ENCODE measurements around the gene MYBBP1A.

Gene MYBBP1A

DNA sequence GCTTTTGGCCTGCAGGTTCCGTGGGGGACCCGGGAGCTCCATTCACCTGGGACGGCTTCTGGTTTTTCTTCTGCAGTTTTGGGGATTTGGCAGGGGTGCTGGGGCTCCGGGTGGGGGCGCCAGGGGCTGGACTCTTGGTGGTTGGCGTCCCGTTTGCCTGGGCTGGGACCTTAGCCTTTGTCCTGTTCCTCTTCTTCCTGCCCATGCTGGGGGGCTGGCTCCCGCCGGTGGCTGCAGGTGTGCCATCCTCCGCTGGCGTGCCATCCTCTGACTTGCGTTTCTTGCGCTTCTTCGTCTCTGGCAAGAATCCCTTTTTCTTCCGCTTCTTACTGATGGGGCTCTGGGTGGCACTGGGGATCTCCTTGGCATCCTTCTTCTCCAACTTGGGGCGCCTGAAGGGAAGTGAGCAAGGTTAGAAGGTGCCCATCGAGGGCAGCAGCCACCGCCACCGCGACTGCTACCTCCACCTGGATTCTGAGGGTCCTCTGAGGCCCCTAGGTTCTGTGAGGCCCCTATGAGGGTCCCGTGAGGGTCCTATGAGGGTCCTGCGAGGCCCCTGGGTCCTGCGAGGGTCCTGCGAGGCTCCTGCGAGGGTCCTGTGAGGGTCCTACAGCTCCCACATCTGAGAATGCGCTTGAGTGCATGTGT is 15.5 kb downstream of the MYBBP1A start:
- Histone ChIP-seq H3K9me3 (ENCODE audit: low read length) (no peaks in the 10 kb centered on the region), H2AFZ (ENCODE audit: low read depth, low read length) (no peak overlapping the region), H3K36me3 (ENCODE audit: insufficient read depth, low read length) (peaks cover 45% of the 10 kb centered on the region), H3K27me3 (ENCODE audit: insufficient read depth, low read length) (no peaks in the 10 kb centered on the region), H3K4me1 (ENCODE audit: insufficient read depth, low read length) (no peaks in the 10 kb centered on the region), H3K4me3 (ENCODE audit: low read length) (no peak overlapping the region)

DNA sequence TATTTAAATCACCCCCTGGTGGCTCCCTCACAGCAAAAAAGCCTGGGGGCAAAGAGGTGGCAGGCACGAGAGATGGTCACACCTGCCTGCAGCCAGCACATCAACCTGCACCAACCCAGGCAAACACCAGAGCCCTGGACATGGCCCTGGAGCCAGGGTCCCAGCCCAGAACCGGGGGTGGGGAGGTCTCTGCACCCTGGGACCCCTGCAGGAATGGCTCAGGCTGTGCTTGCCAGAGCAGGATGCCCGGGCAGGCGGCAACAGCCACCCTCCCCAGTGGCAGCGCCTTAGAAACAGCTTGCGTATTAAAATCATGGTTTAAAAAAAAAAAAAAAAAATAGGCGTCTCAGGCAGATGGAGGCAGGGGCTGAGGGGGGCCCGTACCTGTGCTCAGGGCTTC is 16.2 kb downstream of the MYBBP1A start:
- Histone ChIP-seq H3K4me3 (ENCODE audit: low read length) (no peak overlapping the region), H3K27me3 (ENCODE audit: insufficient read depth, low read length) (no peaks in the 10 kb centered on the region), H3K4me1 (ENCODE audit: insufficient read depth, low read length) (peaks cover 6% of the 10 kb centered on the region), H2AFZ (ENCODE audit: low read depth, low read length) (no peak overlapping the region), H3K36me3 (ENCODE audit: insufficient read depth, low read length) (peaks cover 45% of the 10 kb centered on the region), H3K9me3 (ENCODE audit: low read length) (no peaks in the 10 kb centered on the region)

DNA sequence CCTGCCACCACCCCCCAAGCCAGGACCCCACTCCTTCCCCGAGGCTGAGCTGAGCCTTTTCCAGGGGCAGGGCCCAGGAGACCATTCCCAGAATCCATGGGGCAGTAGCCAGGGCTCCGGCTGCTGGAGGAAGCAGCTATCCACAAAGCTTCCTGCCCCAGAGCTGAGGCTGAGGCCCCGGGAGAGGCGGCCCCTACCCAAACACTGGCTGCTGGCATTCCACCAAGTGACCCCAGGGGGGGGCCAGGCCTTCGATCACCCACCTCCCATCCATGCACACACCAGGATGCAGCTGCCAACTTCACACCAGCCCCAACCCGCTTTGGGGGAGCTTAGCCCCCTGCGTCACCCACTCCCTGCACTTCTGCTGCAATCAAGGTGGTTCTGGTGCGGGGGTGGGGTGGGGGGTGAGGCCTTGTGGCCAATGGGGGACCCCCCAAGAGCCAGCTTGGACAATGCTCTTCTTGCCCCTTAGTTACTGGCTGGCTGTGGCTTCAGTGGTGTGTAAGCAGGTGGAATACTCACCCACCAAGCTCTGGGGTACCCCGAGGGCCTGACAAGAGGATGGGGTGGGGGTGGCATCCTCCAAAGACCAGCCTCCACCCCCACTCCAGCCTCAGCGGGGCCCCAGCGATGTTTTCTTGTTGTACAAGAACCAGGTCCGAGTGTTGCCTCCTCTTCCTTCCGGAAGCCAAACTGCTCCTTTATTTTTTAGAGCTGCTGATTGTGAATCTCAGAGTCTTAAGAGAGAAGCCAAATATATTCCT is 16.8 kb downstream of the MYBBP1A start:
- no peak overlapping the region for H2AFZ ChIP-seq (ENCODE audit: low read depth, low read length)
- peaks cover 42% of the 10 kb centered on the region for H3K36me3 ChIP-seq (ENCODE audit: insufficient read depth, low read length)
- no peaks in the 10 kb centered on the region for H3K9me3 ChIP-seq (ENCODE audit: low read length)
- H3K27me3 ChIP-seq (ENCODE audit: insufficient read depth, low read length), result no peaks in the 10 kb centered on the region
- H3K4me3 ChIP-seq (ENCODE audit: low read length), result no peak overlapping the region
- peaks cover 12% of the 10 kb centered on the region for H3K4me1 ChIP-seq (ENCODE audit: insufficient read depth, low read length)

DNA sequence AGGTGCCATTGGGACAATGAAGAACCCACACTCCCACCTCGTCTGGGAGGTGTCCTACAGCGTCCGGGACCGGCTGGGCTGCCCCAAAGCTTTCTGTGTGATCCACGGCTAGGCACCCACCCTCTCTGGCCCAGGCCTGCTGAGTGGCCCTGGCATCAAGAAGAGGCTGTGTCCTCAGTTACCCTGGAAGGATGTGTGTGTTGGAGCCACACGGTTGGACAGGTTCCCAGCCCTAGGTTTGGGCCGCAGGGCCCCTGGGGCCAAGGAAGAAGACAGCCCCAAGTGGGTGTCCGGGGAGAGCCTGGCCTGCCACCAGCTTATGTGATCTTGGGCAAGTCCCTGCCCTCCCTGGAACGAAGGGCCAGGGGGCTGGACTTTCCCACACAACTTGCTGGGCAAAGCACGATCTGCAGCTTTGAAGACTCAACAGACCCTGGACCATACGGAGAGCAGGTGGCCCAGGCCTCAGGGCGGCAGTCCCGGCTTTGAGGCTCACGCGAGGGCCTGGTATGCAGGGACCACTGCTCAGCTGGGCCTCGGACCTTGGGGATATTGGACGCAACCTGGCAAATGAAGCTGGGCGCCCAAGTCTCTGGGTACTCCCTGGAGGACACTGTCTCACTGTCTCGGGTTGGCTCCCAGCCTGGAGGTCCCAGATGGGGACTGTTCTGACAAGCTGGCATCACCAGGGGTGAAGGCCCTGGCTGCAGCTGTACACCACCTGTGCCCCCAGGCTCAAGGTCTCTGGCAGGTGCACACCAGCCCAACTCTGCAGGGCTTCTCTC is 17.5 kb downstream of the MYBBP1A start:
- peaks cover 37% of the 10 kb centered on the region for H3K36me3 ChIP-seq (ENCODE audit: insufficient read depth, low read length)
- H3K27me3 ChIP-seq (ENCODE audit: insufficient read depth, low read length), result no peaks in the 10 kb centered on the region
- H3K4me3 ChIP-seq (ENCODE audit: low read length), result no peak overlapping the region
- H3K4me1 ChIP-seq (ENCODE audit: insufficient read depth, low read length), result peaks cover 13% of the 10 kb centered on the region
- no peaks in the 10 kb centered on the region for H3K9me3 ChIP-seq (ENCODE audit: low read length)
- H2AFZ ChIP-seq (ENCODE audit: low read depth, low read length), result no peak overlapping the region

DNA sequence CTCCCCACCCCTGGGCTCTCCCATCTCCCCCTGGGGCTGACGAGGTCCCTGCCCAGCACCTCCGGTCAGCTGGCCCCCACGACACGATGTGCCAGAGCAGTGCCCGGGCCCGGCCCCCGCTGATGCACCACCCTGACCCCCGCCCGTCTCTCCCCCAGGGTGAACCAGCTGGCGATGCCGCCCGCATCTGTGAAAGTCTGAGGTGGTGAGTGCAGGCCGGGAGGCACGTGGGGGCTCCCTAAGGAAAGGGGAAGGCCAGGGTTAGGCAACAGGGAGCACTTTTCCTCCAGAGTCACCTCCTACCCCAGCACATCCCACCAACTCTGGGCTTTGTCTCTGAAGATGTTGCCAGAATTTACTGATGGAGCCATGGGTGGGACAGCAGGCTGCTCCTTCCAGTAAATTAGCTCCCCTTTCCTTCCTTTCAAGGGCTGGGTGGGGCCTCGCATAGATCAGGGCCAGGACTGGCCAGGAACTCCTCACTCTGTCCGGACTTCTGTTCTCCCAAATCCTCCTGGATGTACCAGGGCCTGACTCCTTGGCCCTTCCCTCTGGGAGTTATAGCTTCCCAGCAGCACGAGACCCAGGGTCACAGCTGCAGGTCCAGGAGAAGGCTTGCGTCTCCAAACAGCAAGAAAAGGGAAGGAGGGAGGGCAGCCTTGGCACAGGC is 18.3 kb downstream of the MYBBP1A start:
- H3K4me3 ChIP-seq (ENCODE audit: low read length), result no peak overlapping the region
- peaks cover 2% of the 10 kb centered on the region for H3K27me3 ChIP-seq (ENCODE audit: insufficient read depth, low read length)
- H3K4me1 ChIP-seq (ENCODE audit: insufficient read depth, low read length), result peaks cover 13% of the 10 kb centered on the region
- H2AFZ ChIP-seq (ENCODE audit: low read depth, low read length), result no peak overlapping the region
- peaks cover 30% of the 10 kb centered on the region for H3K36me3 ChIP-seq (ENCODE audit: insufficient read depth, low read length)
- no peaks in the 10 kb centered on the region for H3K9me3 ChIP-seq (ENCODE audit: low read length)

DNA sequence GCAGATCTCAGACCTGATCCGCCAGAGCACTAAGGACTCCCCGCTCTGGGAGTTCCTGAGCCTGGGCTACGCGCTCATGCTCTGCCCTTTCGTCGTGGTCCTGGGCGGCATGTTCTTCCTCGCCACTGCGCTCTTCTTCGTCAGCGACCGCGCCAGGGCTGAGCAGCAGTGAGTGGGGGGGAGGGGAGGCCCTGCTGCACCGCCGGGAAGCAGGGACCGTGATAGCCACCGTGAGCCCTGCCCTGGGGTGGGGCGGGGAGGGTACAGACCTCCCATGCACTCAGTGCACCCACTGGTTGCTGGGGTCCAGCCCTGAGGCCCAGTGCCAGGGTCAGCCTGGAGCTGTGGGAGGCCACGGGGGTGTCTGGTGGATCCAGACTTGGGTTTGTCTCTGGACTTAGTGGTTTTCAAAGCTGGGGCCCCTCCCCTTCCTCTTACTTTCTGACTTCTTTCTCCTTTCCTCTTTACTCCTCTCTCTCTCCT is 18.9 kb downstream of the MYBBP1A start:
- H3K9me3 ChIP-seq (ENCODE audit: low read length), result no peaks in the 10 kb centered on the region
- H3K27me3 ChIP-seq (ENCODE audit: insufficient read depth, low read length), result peaks cover 2% of the 10 kb centered on the region
- no peak overlapping the region for H3K4me3 ChIP-seq (ENCODE audit: low read length)
- H2AFZ ChIP-seq (ENCODE audit: low read depth, low read length), result no peak overlapping the region
- H3K4me1 ChIP-seq (ENCODE audit: insufficient read depth, low read length), result peaks cover 13% of the 10 kb centered on the region
- peaks cover 25% of the 10 kb centered on the region for H3K36me3 ChIP-seq (ENCODE audit: insufficient read depth, low read length)

DNA sequence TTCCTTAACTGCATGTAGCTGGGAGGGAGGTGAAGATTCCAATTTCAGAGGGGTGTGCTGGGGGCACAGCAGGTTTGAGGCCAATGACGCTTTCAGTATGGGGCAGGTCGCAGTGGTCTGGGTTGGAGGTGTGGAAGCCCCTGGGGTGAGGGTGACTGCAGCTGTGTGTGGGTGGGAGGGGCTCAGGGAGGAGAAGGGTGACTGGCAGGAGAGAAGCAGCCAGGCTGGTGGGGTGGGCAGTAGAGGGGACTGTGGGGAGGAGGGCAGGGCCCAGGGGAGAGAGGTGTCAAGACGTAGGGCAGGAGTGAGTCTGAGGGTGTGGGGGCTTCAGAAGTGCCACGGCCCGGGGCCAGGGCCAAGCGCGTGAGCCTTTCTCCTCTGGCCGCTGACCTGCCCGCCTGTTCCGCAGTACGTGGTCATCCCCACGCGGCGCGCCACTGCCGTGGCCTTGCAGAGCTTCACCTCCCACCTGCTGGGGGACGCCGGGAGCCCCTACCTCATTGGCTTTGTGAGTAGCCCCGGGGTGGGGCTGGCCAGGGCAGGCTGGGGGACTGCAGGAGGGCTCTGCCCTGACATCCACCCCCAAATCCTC is 19.4 kb downstream of the MYBBP1A start:
- H2AFZ ChIP-seq (ENCODE audit: low read depth, low read length), result no peak overlapping the region
- H3K4me1 ChIP-seq (ENCODE audit: insufficient read depth, low read length), result peaks cover 13% of the 10 kb centered on the region
- H3K27me3 ChIP-seq (ENCODE audit: insufficient read depth, low read length), result peaks cover 2% of the 10 kb centered on the region

DNA sequence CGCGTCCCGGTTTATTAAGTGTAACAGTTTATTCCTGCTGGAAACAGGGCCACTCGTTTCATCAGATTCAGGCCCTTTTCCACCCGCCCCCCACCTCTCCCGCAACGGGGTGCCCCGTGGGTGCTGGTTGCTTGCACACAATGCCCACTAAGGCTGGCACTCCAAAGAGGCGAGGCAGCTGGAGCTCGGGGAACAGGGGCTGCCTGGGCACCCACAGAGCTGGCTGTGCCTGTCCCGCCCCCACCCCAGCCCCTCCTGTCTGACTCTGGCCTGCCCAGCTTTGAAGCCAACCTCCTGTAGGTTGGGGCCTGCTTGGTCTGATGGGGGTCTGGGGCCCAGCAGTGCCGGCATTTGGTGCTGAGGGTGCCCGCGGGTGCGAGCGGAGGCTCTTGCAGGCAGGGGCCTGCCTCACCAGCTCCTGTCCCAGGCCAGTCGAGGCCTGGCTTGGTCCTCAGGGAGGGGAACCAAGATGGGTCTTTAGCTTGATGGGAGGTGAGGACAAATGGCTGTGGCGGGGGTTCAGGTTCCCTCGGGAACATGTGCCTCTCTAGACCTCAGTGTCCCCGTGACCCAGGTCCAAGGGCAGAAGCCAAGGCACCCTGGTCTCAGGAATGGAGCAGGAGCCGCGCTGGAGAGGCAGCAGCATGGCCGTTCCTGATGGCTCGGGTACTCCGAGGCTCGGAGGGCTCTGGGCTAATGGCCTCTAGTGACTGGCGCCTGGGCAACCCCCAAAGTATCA is 20.1 kb downstream of the MYBBP1A start:
- Histone ChIP-seq H3K36me3 (ENCODE audit: insufficient read depth, low read length) (peaks cover 19% of the 10 kb centered on the region), H3K4me1 (ENCODE audit: insufficient read depth, low read length) (peaks cover 13% of the 10 kb centered on the region), H3K4me3 (ENCODE audit: low read length) (no peak overlapping the region), H2AFZ (ENCODE audit: low read depth, low read length) (no peak overlapping the region), H3K27me3 (ENCODE audit: insufficient read depth, low read length) (peaks cover 2% of the 10 kb centered on the region), H3K9me3 (ENCODE audit: low read length) (no peaks in the 10 kb centered on the region)

More for the DNA sequence above, 19.4 kb downstream of the MYBBP1A start:
- Histone ChIP-seq H3K36me3 (ENCODE audit: insufficient read depth, low read length) (peaks cover 23% of the 10 kb centered on the region), H3K4me3 (ENCODE audit: low read length) (no peak overlapping the region), H3K9me3 (ENCODE audit: low read length) (no peaks in the 10 kb centered on the region)

DNA sequence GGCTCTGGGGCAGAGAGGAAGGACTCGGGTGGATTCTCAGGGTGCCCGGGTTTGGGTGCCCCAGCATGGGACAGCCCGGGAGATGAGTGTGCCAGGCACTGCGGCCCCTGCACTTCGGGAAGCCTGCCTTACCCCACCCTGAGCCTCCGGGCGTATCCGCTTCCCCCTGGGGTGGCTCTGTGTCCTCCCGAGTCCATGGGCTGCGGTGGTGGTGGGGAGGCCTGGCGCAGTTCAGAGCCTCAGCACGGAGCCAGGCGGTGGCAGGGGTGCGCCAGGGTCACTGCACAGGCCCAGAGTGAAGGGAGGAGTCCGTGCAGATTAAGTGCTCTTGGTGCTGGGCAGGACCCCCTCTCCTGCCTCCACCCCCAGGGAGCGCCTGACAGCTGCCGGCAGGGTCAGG is 20.7 kb downstream of the MYBBP1A start:
- peaks cover 13% of the 10 kb centered on the region for H3K4me1 ChIP-seq (ENCODE audit: insufficient read depth, low read length)
- no peak overlapping the region for H2AFZ ChIP-seq (ENCODE audit: low read depth, low read length)
- H3K4me3 ChIP-seq (ENCODE audit: low read length), result no peak overlapping the region
- H3K27me3 ChIP-seq (ENCODE audit: insufficient read depth, low read length), result peaks cover 2% of the 10 kb centered on the region
- no peaks in the 10 kb centered on the region for H3K9me3 ChIP-seq (ENCODE audit: low read length)
- H3K36me3 ChIP-seq (ENCODE audit: insufficient read depth, low read length), result peaks cover 18% of the 10 kb centered on the region

DNA sequence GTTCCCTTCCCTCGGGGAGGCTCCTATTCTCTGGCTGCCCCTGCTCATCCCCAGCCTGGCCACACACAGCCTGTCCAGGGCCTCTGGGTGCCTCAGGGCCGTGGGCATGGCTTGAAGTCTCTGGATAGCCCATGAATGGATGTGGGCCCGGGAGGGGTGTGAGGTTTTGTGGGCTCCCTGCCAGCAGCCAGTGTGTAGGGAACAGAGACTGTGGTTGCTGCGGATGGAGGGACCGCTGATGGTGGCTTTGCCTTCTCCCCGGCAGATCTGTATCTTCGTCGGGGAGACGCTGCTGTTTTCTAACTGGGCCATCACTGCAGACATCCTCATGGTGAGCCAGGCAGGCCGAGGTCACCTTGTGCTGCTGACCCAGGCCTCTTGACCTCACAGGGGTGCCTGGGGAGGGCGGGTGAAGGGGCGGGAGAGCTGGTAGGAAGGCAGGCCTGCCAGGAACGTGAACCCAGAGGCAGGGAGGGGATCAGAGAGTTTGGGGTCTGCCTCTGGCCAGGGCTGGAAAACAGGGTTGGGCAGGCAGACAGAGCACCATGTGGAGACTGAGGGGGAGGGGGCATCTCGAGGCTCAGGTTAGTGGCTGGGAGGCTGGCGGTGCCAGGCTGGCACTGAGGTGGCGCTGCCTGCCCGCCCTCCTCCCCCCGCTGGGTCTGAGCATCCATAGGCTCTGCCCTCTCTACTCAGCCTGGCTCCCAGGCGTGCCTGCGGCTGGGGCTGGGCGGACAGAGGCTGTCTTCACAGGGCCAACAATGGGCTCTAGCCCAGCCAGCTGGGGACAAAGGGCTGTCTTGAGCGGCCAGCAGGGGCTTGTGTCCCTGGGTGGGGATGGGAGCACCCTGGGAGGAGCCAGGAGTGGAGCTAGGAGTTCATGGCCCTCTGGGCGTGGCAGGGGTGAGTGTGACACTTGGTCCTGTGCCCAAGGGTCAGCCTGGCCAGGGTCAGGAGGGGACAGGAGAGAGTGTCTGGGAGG is 21.4 kb downstream of the MYBBP1A start:
- no peaks in the 10 kb centered on the region for H3K9me3 ChIP-seq (ENCODE audit: low read length)

DNA sequence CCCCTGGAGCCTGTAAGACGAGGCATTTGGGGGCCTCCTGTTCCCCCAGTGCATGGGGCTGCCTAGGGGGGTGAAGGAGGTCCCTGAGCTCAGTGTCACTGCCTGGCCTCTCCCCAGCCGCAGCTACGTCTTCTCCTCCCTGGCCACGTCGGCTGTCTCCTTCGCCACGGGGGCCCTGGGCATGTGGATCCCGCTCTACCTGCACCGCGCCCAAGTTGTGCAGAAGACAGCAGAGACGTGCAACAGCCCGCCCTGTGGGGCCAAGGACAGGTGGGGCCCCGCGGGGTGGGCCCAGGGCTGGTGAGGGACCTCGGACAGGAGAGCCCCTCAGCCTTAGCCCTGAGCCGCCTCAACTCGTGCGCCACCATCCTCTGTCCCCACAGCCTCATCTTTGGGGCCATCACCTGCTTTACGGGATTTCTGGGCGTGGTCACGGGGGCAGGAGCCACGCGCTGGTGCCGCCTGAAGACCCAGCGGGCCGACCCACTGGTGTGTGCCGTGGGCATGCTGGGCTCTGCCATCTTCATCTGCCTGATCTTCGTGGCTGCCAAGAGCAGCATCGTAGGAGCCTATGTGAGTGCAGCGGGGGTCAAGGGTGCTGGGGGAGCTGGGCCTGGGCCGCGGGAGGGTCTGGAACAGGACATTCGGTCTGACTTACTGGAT is 22.2 kb downstream of the MYBBP1A start:
- no peaks in the 10 kb centered on the region for H3K9me3 ChIP-seq (ENCODE audit: low read length)

More for the DNA sequence above, 21.4 kb downstream of the MYBBP1A start:
- Histone ChIP-seq H3K4me3 (ENCODE audit: low read length) (no peak overlapping the region), H2AFZ (ENCODE audit: low read depth, low read length) (no peak overlapping the region), H3K4me1 (ENCODE audit: insufficient read depth, low read length) (peaks cover 13% of the 10 kb centered on the region), H3K27me3 (ENCODE audit: insufficient read depth, low read length) (peaks cover 2% of the 10 kb centered on the region), H3K36me3 (ENCODE audit: insufficient read depth, low read length) (peaks cover 11% of the 10 kb centered on the region)

More for the DNA sequence above, 22.2 kb downstream of the MYBBP1A start:
- H3K4me3 ChIP-seq (ENCODE audit: low read length), result no peak overlapping the region
- no peak overlapping the region for H2AFZ ChIP-seq (ENCODE audit: low read depth, low read length)
- peaks cover 5% of the 10 kb centered on the region for H3K36me3 ChIP-seq (ENCODE audit: insufficient read depth, low read length)
- H3K27me3 ChIP-seq (ENCODE audit: insufficient read depth, low read length), result peaks cover 2% of the 10 kb centered on the region
- peaks cover 13% of the 10 kb centered on the region for H3K4me1 ChIP-seq (ENCODE audit: insufficient read depth, low read length)

Data from neuron (in vitro differentiated cells).